H1 (cell line): Measurements from ENCODE around the gene HBEGF. TPM values are rescaled to one million over a fixed set of nuclear protein-coding genes. Genes with fewer than 3 reads are reported as not detected.

ENCODE experiments used
- CTCF ChIA-PET: fragments of 300-600 bp; sonication (Branson Sonifier 250); formaldehyde crosslinking; loops from one replicate; lab custom pipeline; 2021; ENCODE audit not compliant: partially characterized antibody; lab: Charles Lee
- POLR2A ChIA-PET: fragments of 300-600 bp; sonication (Branson Sonifier 250); formaldehyde crosslinking; loops from one replicate; lab custom pipeline; 2021; ENCODE audit warnings: inconsistent platforms; ENCODE audit not compliant: partially characterized antibody; lab: Charles Lee
- DNase-seq, 2 experiments: peaks; one replicate each; pipeline versions ENCODE4 v3.0.0 to v3.0.0-alpha.2; 2010 to 2022; ENCODE audit warnings: low spot score in 2 of 2, low read depth in 1 of 2, mixed read lengths in 1 of 2
- FAIRE-seq: peaks from 2 replicates; lab custom pipeline; 2011; peaks lifted over from hg19 to GRCh38; lab: Jason Lieb, UNC
- H2AFZ ChIP-seq: 2 replicates; pipeline ENCODE4 v1.8.1; 2012; ENCODE audit warnings: low read length, inconsistent platforms
- H2AK5ac ChIP-seq: 2 replicates; pipeline ENCODE4 v1.6.1; 2013; ENCODE audit warnings: low read depth, low read length
- H2BK120ac ChIP-seq: replicated peaks from 2 replicates; pipeline ENCODE3; 2013; ENCODE audit warnings: low read depth, low read length, inconsistent platforms
- H2BK12ac ChIP-seq: 2 replicates; pipeline ENCODE4 v1.6.1; 2013; ENCODE audit warnings: low read depth, low read length
- H2BK15ac ChIP-seq: 2 replicates; pipeline ENCODE4 v1.6.1; 2013; ENCODE audit warnings: low read length
- H2BK20ac ChIP-seq: 2 replicates; pipeline ENCODE4 v1.6.1; 2013; ENCODE audit warnings: low read length
- H2BK5ac ChIP-seq: 2 replicates; pipeline ENCODE4 v1.6.1; 2013; ENCODE audit warnings: low read depth, low read length
- H3K14ac ChIP-seq: 2 replicates; pipeline ENCODE4 v1.6.1; 2013; ENCODE audit warnings: inconsistent platforms; ENCODE audit not compliant: insufficient read length
- H3K18ac ChIP-seq: 2 replicates; pipeline ENCODE4 v1.6.1; 2013; ENCODE audit warnings: low read length; ENCODE audit errors: extremely low read depth
- H3K23ac ChIP-seq: 2 replicates; pipeline ENCODE4 v1.6.1; 2013; ENCODE audit warnings: inconsistent platforms; ENCODE audit not compliant: insufficient read length
- H3K23me2 ChIP-seq: 2 replicates; pipeline ENCODE4 v1.6.1; 2013; ENCODE audit warnings: low read depth, low read length
- H3K27ac ChIP-seq: 2 replicates; pipeline ENCODE4 v1.6.1; 2011; ENCODE audit warnings: low read depth, low read length, inconsistent platforms
- H3K27me3 ChIP-seq, 4 experiments: replicated peaks in 1 of 4; 1 replicate in 1 of 4; 2 replicates in 3 of 4; pipeline versions ENCODE4 v1.6.1 to v1.8.1; 2011 to 2013; ENCODE audit warnings: low read length in 3 of 4, mild to moderate bottlenecking in 3 of 4, inconsistent platforms in 2 of 4, mixed read lengths in 2 of 4, moderate library complexity in 1 of 4; ENCODE audit not compliant: control insufficient read depth in 3 of 4, insufficient read depth in 3 of 4; ENCODE audit errors: extremely low read depth in 1 of 4
- H3K36me3 ChIP-seq, 4 experiments: 2 replicates each; pipeline versions ENCODE4 v1.6.1 to v1.8.1; 2011 to 2013; ENCODE audit warnings: mild to moderate bottlenecking in 4 of 4, low read length in 3 of 4, moderate library complexity in 2 of 4, control low read depth in 1 of 4, inconsistent platforms in 1 of 4; ENCODE audit not compliant: insufficient read depth in 4 of 4, control insufficient read depth in 2 of 4
- H3K4ac ChIP-seq: replicated peaks from 2 replicates; pipeline ENCODE3; 2013; ENCODE audit warnings: low read length, low read depth, mixed read lengths, inconsistent platforms; ENCODE audit not compliant: insufficient read length
- H3K4me1 ChIP-seq, 4 experiments: replicated peaks in 1 of 4; 1 replicate in 1 of 4; 2 replicates in 3 of 4; pipeline versions ENCODE4 v1.6.1 to v1.8.1; 2011 to 2013; ENCODE audit warnings: low read length in 3 of 4, inconsistent platforms in 2 of 4, mixed read lengths in 1 of 4; ENCODE audit not compliant: insufficient read depth in 4 of 4, control insufficient read depth in 3 of 4
- H3K4me2 ChIP-seq, 2 experiments: 2 replicates each; pipeline versions ENCODE4 v1.6.1 to v1.8.1; 2011 to 2013; ENCODE audit warnings: low read depth in 2 of 2, low read length in 2 of 2, control low read depth in 1 of 2, inconsistent platforms in 1 of 2, mild to moderate bottlenecking in 1 of 2; ENCODE audit not compliant: insufficient read depth in 1 of 2
- H3K4me3 ChIP-seq, 4 experiments: fragments of 200-600, 300-600 bp in 1 of 4; sonication (generic), shearing (Covaris generic), sonication (Bioruptor Twin) in 1 of 4; 2 replicates each; pipeline versions ENCODE4 v1.5.1 to v1.8.1; 2011 to 2016; ENCODE audit warnings: low read length in 4 of 4, low read depth in 3 of 4, control low read depth in 2 of 4, inconsistent platforms in 2 of 4, mild to moderate bottlenecking in 2 of 4, mixed read lengths in 1 of 4, moderate library complexity in 1 of 4; ENCODE audit not compliant: insufficient read depth in 2 of 4; ENCODE audit errors: extremely low read depth in 1 of 4
- H3K56ac ChIP-seq: replicated peaks from 2 replicates; pipeline ENCODE3; 2013; ENCODE audit warnings: low read depth, mild to moderate bottlenecking, mixed read lengths, low read length, inconsistent platforms; ENCODE audit not compliant: insufficient read length
- H3K79me1 ChIP-seq: 2 replicates; pipeline ENCODE4 v1.6.1; 2013; ENCODE audit warnings: low read depth, low read length, control low read depth
- H3K79me2 ChIP-seq, 2 experiments: 2 replicates each; pipeline versions ENCODE4 v1.6.1 to v1.8.1; 2012 to 2013; ENCODE audit warnings: low read length in 2 of 2, mild to moderate bottlenecking in 2 of 2, inconsistent platforms in 1 of 2; ENCODE audit not compliant: insufficient read depth in 2 of 2, control insufficient read depth in 1 of 2
- H3K9ac ChIP-seq, 4 experiments: replicated peaks in 1 of 4; 1 replicate in 1 of 4; 2 replicates in 3 of 4; pipeline versions ENCODE4 v1.6.1 to v1.8.1; 2011 to 2013; ENCODE audit warnings: low read depth in 3 of 4, low read length in 3 of 4, control low read depth in 2 of 4, mild to moderate bottlenecking in 2 of 4, moderate library complexity in 2 of 4, inconsistent platforms in 1 of 4; ENCODE audit errors: extremely low read depth in 1 of 4
- H3K9me3 ChIP-seq, 2 experiments: 2 replicates each; pipeline versions ENCODE4 v1.6.1 to v1.8.1; 2012 to 2013; ENCODE audit warnings: mild to moderate bottlenecking in 2 of 2, moderate library complexity in 2 of 2, control low read depth in 1 of 2, inconsistent platforms in 1 of 2, low read depth in 1 of 2, low read length in 1 of 2, mixed read lengths in 1 of 2; ENCODE audit not compliant: insufficient read depth in 2 of 2
- H4K20me1 ChIP-seq, 2 experiments: replicated peaks in 1 of 2; 2 replicates each; pipeline versions ENCODE3 to v1.8.1; 2011 to 2013; ENCODE audit warnings: inconsistent platforms in 2 of 2, low read length in 2 of 2, mild to moderate bottlenecking in 1 of 2; ENCODE audit not compliant: insufficient read depth in 2 of 2, control insufficient read depth in 1 of 2
- H4K5ac ChIP-seq: 2 replicates; pipeline ENCODE4 v1.6.1; 2013; ENCODE audit warnings: low read length, low read depth, mixed read lengths, inconsistent platforms; ENCODE audit not compliant: insufficient read length
- H4K8ac ChIP-seq: 2 replicates; pipeline ENCODE4 v1.8.0; 2013; ENCODE audit warnings: mild to moderate bottlenecking, moderate library complexity, low read length, inconsistent platforms; ENCODE audit not compliant: insufficient read depth; ENCODE audit errors: extremely low read depth
- H4K91ac ChIP-seq: replicated peaks from 2 replicates; pipeline ENCODE3; 2013; ENCODE audit warnings: low read length, mixed read lengths, inconsistent platforms; ENCODE audit not compliant: insufficient read length
- BRCA1 ChIP-seq: IDR thresholded peaks from 2 replicates; pipeline ENCODE4 v1.6.1; 2012; ENCODE audit warnings: low read depth, low read length, improper control_type of control experiment
- CEBPB ChIP-seq: IDR thresholded peaks from 2 replicates; pipeline ENCODE4 v1.6.1; 2012; ENCODE audit warnings: low read depth, low read length
- HDAC6 ChIP-seq: IDR thresholded peaks from one replicate; pipeline ENCODE4 v1.7.1; 2012; ENCODE audit warnings: low read depth, mild to moderate bottlenecking, inconsistent platforms, low read length, moderate library complexity
- PHF8 ChIP-seq: fragments of 200-600 bp; sonication (generic); conservative IDR thresholded peaks from 2 replicates; pipeline ENCODE4 v1.7.1; 2012; ENCODE audit warnings: low read depth, mild to moderate bottlenecking, inconsistent platforms, low read length, moderate library complexity
- POLR2AphosphoS5 ChIP-seq: IDR thresholded peaks from 2 replicates; pipeline ENCODE4 v1.6.1; 2011; ENCODE audit warnings: low read depth, low read length
- RBBP5 ChIP-seq: IDR thresholded peaks from 2 replicates; pipeline ENCODE4 v1.7.1; 2012; ENCODE audit warnings: low read depth, mild to moderate bottlenecking, inconsistent platforms, low read length, moderate library complexity, borderline replicate concordance
- SAP30 ChIP-seq: fragments of 300-600 bp; sonication (generic); IDR thresholded peaks from 2 replicates; pipeline ENCODE4 v1.7.1; 2012; ENCODE audit warnings: low read length, moderate library complexity, mild to moderate bottlenecking, inconsistent platforms; ENCODE audit not compliant: insufficient read depth, insufficient replicate concordance
- TEAD4 ChIP-seq: IDR thresholded peaks from 2 replicates; pipeline ENCODE4 v1.6.1; 2012; ENCODE audit warnings: low read depth, low read length, inconsistent platforms, mixed read lengths
- WGBS, 2 experiments: shearing (Covaris generic) in 1 of 2; methylation state at CpG; one replicate each; pipeline versions ENCODE4 v1.1.6 to v1.1.7; 2013 to 2015; ENCODE audit warnings: low lambda C conversion rate in 2 of 2, mixed read lengths in 2 of 2, inconsistent platforms in 1 of 2, low coverage in 1 of 2, missing lambda C conversion rate in 1 of 2; ENCODE audit not compliant: insufficient replicate concordance in 2 of 2, insufficient coverage in 1 of 2, insufficient read length in 1 of 2; ENCODE audit errors: extremely low coverage in 1 of 2, missing lambda C conversion rate in 1 of 2; 5-methylcytosine and 5-hydroxymethylcytosine counted together
- polyA plus RNA-seq, 7 experiments: library from polyadenylated mRNA; depleted of rRNA in 3 of 7; stranded (reverse) in 5 of 7; unstranded in 2 of 7; fragments of >200 nt in 5 of 7; fragments of 200-250 nt in 2 of 7; gene quantifications; 1 replicate in 5 of 7; 2 replicates in 1 of 7; 4 replicates in 1 of 7; pipeline versions ENCODE4 v1.2.1 to v1.2.3, GENCODE V29; 2011 to 2013; ENCODE audit warnings: missing spikeins in 2 of 7, mixed read lengths in 2 of 7
- total RNA-seq: library from RNA; stranded (reverse); fragmentation: NEBNext Ultra II Directional; extraction: Animal tissue kit (Norgen Biotek cat#: 25700); gene quantifications from 2 replicates; pipeline ENCODE4 v1.2.1, GENCODE V29; 2021

The HBEGF gene
- total and polyA plus RNA-seq, 2 of the 8 experiments (the other 6 are each of a cell fraction or from before 2014, with no cell fraction given): 2.4 to 2.5 TPM

DNA sequence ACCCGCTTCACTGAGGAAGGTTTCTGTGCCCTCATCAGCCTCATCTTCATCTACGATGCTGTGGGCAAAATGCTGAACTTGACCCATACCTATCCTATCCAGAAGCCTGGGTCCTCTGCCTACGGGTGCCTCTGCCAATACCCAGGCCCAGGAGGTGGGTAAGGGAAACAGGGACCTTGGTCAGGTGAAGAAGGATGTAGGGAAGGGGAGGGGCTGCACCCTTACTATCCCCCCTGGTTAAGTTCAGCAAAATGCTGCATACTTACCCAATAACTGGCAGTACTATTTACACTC, 18.0 kb upstream of the HBEGF start:
- H3K27ac ChIP-seq: no peak overlapping the region
- H3K4me1 ChIP-seq: peaks cover 0 to 8% (median 2%) of the 10 kb centered on the region in 4 experiments; a peak in 3 of 7 replicates
- no peak overlapping the region for H2BK5ac ChIP-seq
- ChIA-PET CTCF (interaction anchor here (0.7 to 5.8 kb wide), 12 partner anchors 9 to 242 kb away, joined by 3 to 45 read pairs (median 4); partner anchors contain the start of genes EIF4EBP3 and HBEGF), POLR2A (interaction anchor here (0.9 to 1.6 kb wide), 5 partner anchors 9 to 184 kb away, joined by 3 to 8 read pairs (median 4); partner anchors contain the start of gene HBEGF)
- no peak overlapping the region for H2BK12ac ChIP-seq
- H4K91ac ChIP-seq: no peak overlapping the region
- no peak overlapping the region for H2BK20ac ChIP-seq
- peaks cover 2% of the 10 kb centered on the region; the same call in 1 of the 2 replicates for H3K23me2 ChIP-seq
- TF ChIP-seq CEBPB: no peak
- no peak for TF ChIP-seq HDAC6
- no peak for TF ChIP-seq PHF8
- no peak for TF ChIP-seq BRCA1
- TF ChIP-seq SAP30: no peak
- TF ChIP-seq TEAD4: no peak
- no peak for TF ChIP-seq POLR2AphosphoS5
- no peak for TF ChIP-seq RBBP5
- no peak overlapping the region for H3K4me3 ChIP-seq
- no peak for DNase-seq
- H3K4ac ChIP-seq: no peak overlapping the region
- H3K56ac ChIP-seq: no peak overlapping the region
- WGBS, 2 experiments: 78% methylated on average over 3 of the region's 3 CpGs; no CpG with 5 or more reads in 1 of the 2 experiments
- no peak for FAIRE-seq
- no peak overlapping the region for H2AK5ac ChIP-seq
- no peak overlapping the region for H3K14ac ChIP-seq
- no peaks in the 10 kb centered on the region for H3K79me2 ChIP-seq
- no peak overlapping the region for H3K23ac ChIP-seq
- no peaks in the 10 kb centered on the region; the same call in 1 of the 2 replicates for H3K79me1 ChIP-seq
- H2BK120ac ChIP-seq: no peak overlapping the region
- no peaks in the 10 kb centered on the region for H3K36me3 ChIP-seq
- H3K18ac ChIP-seq: no peak overlapping the region
- no peak overlapping the region for H4K5ac ChIP-seq
- H3K4me2 ChIP-seq: no peak overlapping the region; a peak in 1 of 4 replicates
- H4K20me1 ChIP-seq: no peaks in the 10 kb centered on the region
- no peak overlapping the region for H3K9ac ChIP-seq
- no peaks in the 10 kb centered on the region for H3K9me3 ChIP-seq
- H3K27me3 ChIP-seq: peaks cover 0 to 7% (median 2%) of the 10 kb centered on the region in 4 experiments; a peak in 2 of 7 replicates
- H2AFZ ChIP-seq: no peak overlapping the region
- H4K8ac ChIP-seq: no peak overlapping the region
- H2BK15ac ChIP-seq: no peak overlapping the region
